B cell (primary cell): ENCODE data around the gene TAS1R2. TPM values are rescaled to one million over a fixed set of nuclear protein-coding genes. Genes with fewer than 3 reads are reported as not detected.
A peak's percentile ranks its signal among the peaks of the same experiment; 100 is the strongest.

ENCODE experiments used
- ATAC-seq: fragments of 200-7000 bp; cut with Tn5 transposase; one replicate; pipeline ENCODE4 v1.10.0; 2021; ENCODE audit warnings: low read depth, mild to moderate bottlenecking, moderate number of reproducible peaks, moderate library complexity
- CTCF ChIA-PET: fragments of 350-600 bp; sonication (Branson Sonifier 250); formaldehyde crosslinking; loops from one replicate; lab custom pipeline; 2021; ENCODE audit warnings: antibody characterized with exemption, inconsistent platforms; lab: Charles Lee
- POLR2A ChIA-PET: fragments of 350-600 bp; sonication (Branson Sonifier 250); formaldehyde crosslinking; loops from one replicate; lab custom pipeline; 2021; ENCODE audit warnings: antibody characterized with exemption; lab: Charles Lee
- DNase-seq: peaks from one replicate; pipeline ENCODE4 v3.0.0; 2013
- H2AFZ ChIP-seq: 2 replicates; pipeline ENCODE4 v1.6.1; 2012; ENCODE audit warnings: mild to moderate bottlenecking, low read depth, low read length; ENCODE audit not compliant: insufficient read depth, poor library complexity, severe bottlenecking
- H3K27ac ChIP-seq, 2 donors: 1 replicate in 1 of 2; 2 replicates in 1 of 2; pipeline ENCODE4 v1.5.1; 2012 to 2013; ENCODE audit warnings: low read length in 2 of 2, mild to moderate bottlenecking in 2 of 2, moderate library complexity in 1 of 2
- H3K27me3 ChIP-seq, 4 experiments: fragments of 200-600 bp in 1 of 4; sonication (generic) in 1 of 4; replicated peaks in 1 of 4; 1 replicate in 2 of 4; 2 replicates in 2 of 4; pipeline versions ENCODE4 v1.6.1 to v1.7.0; 2013 to 2016; ENCODE audit warnings: low read length in 3 of 4, mild to moderate bottlenecking in 2 of 4, mixed read lengths in 1 of 4, moderate library complexity in 1 of 4; ENCODE audit not compliant: insufficient read depth in 4 of 4, control insufficient read depth in 3 of 4; ENCODE audit errors: control extremely low read depth in 1 of 4
- H3K36me3 ChIP-seq, 2 experiments: replicated peaks in 1 of 2; 1 replicate in 1 of 2; 2 replicates in 1 of 2; pipeline versions ENCODE4 v1.6.1 to v1.7.1; 2013; ENCODE audit warnings: low read length in 1 of 2; ENCODE audit not compliant: insufficient read depth in 2 of 2, control insufficient read depth in 1 of 2; ENCODE audit errors: control extremely low read depth in 1 of 2, extremely low read depth in 1 of 2
- H3K4me1 ChIP-seq, 2 donors: fragments of 200-600 bp in 1 of 2; sonication (generic) in 1 of 2; 1 replicate in 1 of 2; 2 replicates in 1 of 2; pipeline versions ENCODE4 v1.5.1 to v1.6.1; 2013 to 2017; ENCODE audit warnings: low read length in 2 of 2; ENCODE audit not compliant: control insufficient read depth in 2 of 2, insufficient read depth in 2 of 2
- H3K4me2 ChIP-seq: replicated peaks from 2 replicates; pipeline ENCODE3; 2012; ENCODE audit warnings: mild to moderate bottlenecking, low read depth, low read length; ENCODE audit not compliant: poor library complexity, severe bottlenecking
- H3K4me3 ChIP-seq, 5 experiments: fragments of 200-600 bp in 1 of 5; sonication (generic) in 1 of 5; 1 replicate in 3 of 5; 2 replicates in 2 of 5; pipeline versions ENCODE4 v1.5.1 to v1.7.0; 2011 to 2016; ENCODE audit warnings: low read length in 4 of 5, mild to moderate bottlenecking in 4 of 5, low read depth in 2 of 5, control low read depth in 1 of 5, moderate library complexity in 1 of 5; ENCODE audit not compliant: insufficient read depth in 1 of 5; ENCODE audit errors: control extremely low read depth in 1 of 5, extremely low read depth in 1 of 5
- H3K79me2 ChIP-seq: fragments of 200-600 bp; sonication (generic); one replicate; pipeline ENCODE4 v1.6.0; 2016; ENCODE audit warnings: low read length; ENCODE audit not compliant: control insufficient read depth, insufficient read depth
- H3K9ac ChIP-seq: fragments of 200-600 bp; sonication (generic); 2 replicates; pipeline ENCODE4 v1.6.1; 2017; ENCODE audit warnings: mild to moderate bottlenecking, low read length, moderate library complexity
- H3K9me3 ChIP-seq, 3 donors: one replicate each; pipeline versions ENCODE4 v1.6.1 to v1.7.1; 2013; ENCODE audit warnings: low read length in 2 of 3; ENCODE audit not compliant: control insufficient read depth in 2 of 3, insufficient read depth in 1 of 3; ENCODE audit errors: control extremely low read depth in 1 of 3
- H4K20me1 ChIP-seq: 2 replicates; pipeline ENCODE4 v1.6.0; 2012; ENCODE audit warnings: mild to moderate bottlenecking, low read length; ENCODE audit not compliant: insufficient read depth, control insufficient read depth, poor library complexity, severe bottlenecking
- H3K27ac Mint-ChIP-seq: one replicate; pipeline ENCODE4 v1.8.0; 2021; ENCODE audit warnings: mixed read lengths
- H3K27me3 Mint-ChIP-seq: one replicate; pipeline ENCODE4 v1.8.0; 2021; ENCODE audit warnings: mixed read lengths
- H3K4me1 Mint-ChIP-seq: one replicate; pipeline ENCODE4 v1.8.0; 2021; ENCODE audit warnings: mixed read lengths
- H3K4me3 Mint-ChIP-seq: one replicate; pipeline ENCODE4 v1.8.0; 2021; ENCODE audit warnings: mixed read lengths
- H3K9me3 Mint-ChIP-seq: one replicate; pipeline ENCODE4 v1.8.0; 2022; ENCODE audit warnings: mixed read lengths; ENCODE audit not compliant: insufficient read depth
- CTCF ChIP-seq: fragments of 200-600 bp; IDR thresholded peaks from one replicate; pipeline ENCODE4 v1.8.0; 2022; ENCODE audit warnings: antibody characterized with exemption, mild to moderate bottlenecking
- EZH2 ChIP-seq: IDR thresholded peaks from 2 replicates; pipeline ENCODE4 v1.6.1; 2012; ENCODE audit warnings: borderline replicate concordance, low read depth, mild to moderate bottlenecking, moderate library complexity, low read length; ENCODE audit not compliant: insufficient read depth, poor library complexity, severe bottlenecking
- WGBS: methylation state at CpG from one replicate; pipeline ENCODE4 v1.1.5; 2013; ENCODE audit warnings: missing lambda C conversion rate; ENCODE audit not compliant: insufficient coverage; 5-methylcytosine and 5-hydroxymethylcytosine counted together
- intact Hi-C: fragments of 100-400 bp; cut with micrococcal nuclease; formaldehyde crosslinking; loops from one replicate; pipeline ENCODE4 v1.10.0; 2022
- polyA plus RNA-seq: library from polyadenylated mRNA; depleted of rRNA; stranded (reverse); fragments of >200 nt; gene quantifications from 2 replicates; pipeline ENCODE4 v1.2.3, GENCODE V29; 2012
- total RNA-seq, 2 donors: library from RNA; stranded (reverse); fragments of 120-200 nt in 1 of 2; gene quantifications; 1 replicate in 1 of 2; 2 replicates in 1 of 2; pipeline versions ENCODE4 v1.2.3 to v1.2.4, GENCODE V29; 2013 to 2022

The TAS1R2 gene
- total and polyA plus RNA-seq, 2 donors (not counting 1 experiment from before 2014, with no cell fraction given) = not detected

- POLR2A ChIA-PET = no interaction called here
- Mint-ChIP-seq H3K27me3 (no peaks in the 10 kb centered on the region), H3K9me3 (no peaks in the 10 kb centered on the region), H3K4me1 (no peaks in the 10 kb centered on the region), H3K27ac (no peak overlapping the region), H3K4me3 (no peak overlapping the region)
- no peak overlapping the region for H2AFZ ChIP-seq
- no peak overlapping the region for H3K9ac ChIP-seq
- peaks cover 0 to 5% of the 10 kb centered on the region in 2 experiments for H3K36me3 ChIP-seq
- no peak overlapping the region for H3K4me2 ChIP-seq
- no peak for DNase-seq
- intact Hi-C loops = loop anchor here (1.0 kb wide), 3 partner anchors 23 to 212 kb away; no protein-coding TSS in a partner anchor
- H3K9me3 ChIP-seq = no peaks in the 10 kb centered on the region
- WGBS = 91% methylated on average over 6 of the region's 6 CpGs
- no peak for TF ChIP-seq EZH2
- TF ChIP-seq CTCF = no peak
- no peak for ATAC-seq
- no peaks in the 10 kb centered on the region for H3K27me3 ChIP-seq
- CTCF ChIA-PET = interaction anchor here (0.8 to 6.1 kb wide), 27 partner anchors 8 to 357 kb away, joined by 3 to 91 read pairs (median 6); partner anchors contain the start of genes ALDH4A1 and IFFO2
- no peaks in the 10 kb centered on the region for H4K20me1 ChIP-seq
- H3K4me1 ChIP-seq = no peaks in the 10 kb centered on the region
- H3K4me3 ChIP-seq = no peak overlapping the region
- H3K27ac ChIP-seq = no peak overlapping the region
- H3K79me2 ChIP-seq = no peaks in the 10 kb centered on the region
Measured at GRCh38 chr1:18884727-18885126, 25.3 kb upstream of the TAS1R2 start.

GRCh38 chr1:18884419-18884717 is 24.9 kb upstream of the TAS1R2 start:
- intact Hi-C loops = loop anchor here (1.0 kb wide), 3 partner anchors 23 to 212 kb away; no protein-coding TSS in a partner anchor
- POLR2A ChIA-PET = no interaction called here

More at GRCh38 chr1:18884419-18884717, 24.9 kb upstream of the TAS1R2 start:
- no peak for ATAC-seq
- no peak overlapping the region for H3K4me2 ChIP-seq
- no peak overlapping the region for H3K9ac ChIP-seq
- no peaks in the 10 kb centered on the region for H3K9me3 ChIP-seq
- H3K36me3 ChIP-seq = peaks cover 0 to 5% of the 10 kb centered on the region in 2 experiments
- H4K20me1 ChIP-seq = no peaks in the 10 kb centered on the region
- no peak for DNase-seq
- H3K9me3 Mint-ChIP-seq = no peaks in the 10 kb centered on the region
- WGBS = 76% methylated on average over 4 of the region's 4 CpGs
- H3K27me3 Mint-ChIP-seq = no peaks in the 10 kb centered on the region
- no peaks in the 10 kb centered on the region for H3K27me3 ChIP-seq
- H3K4me1 Mint-ChIP-seq = no peaks in the 10 kb centered on the region
- no peaks in the 10 kb centered on the region for H3K79me2 ChIP-seq
- H3K4me1 ChIP-seq = no peaks in the 10 kb centered on the region
- H3K27ac ChIP-seq = no peak overlapping the region
- CTCF ChIA-PET = interaction anchor here (0.7 to 6.1 kb wide), 29 partner anchors 8 to 524 kb away, joined by 3 to 91 read pairs (median 5); partner anchors contain the start of genes ALDH4A1 and IFFO2
- no peak overlapping the region for H3K4me3 ChIP-seq
- H3K4me3 Mint-ChIP-seq = no peak overlapping the region
- H3K27ac Mint-ChIP-seq = no peak overlapping the region
- TF ChIP-seq CTCF (peak; percentile 65), EZH2 (no peak)
- no peak overlapping the region for H2AFZ ChIP-seq
